NT2/D1 (cell line): ENCODE results near the gene PLA2G5.

ENCODE experiments used
- DNase-seq: peaks from one replicate; pipeline ENCODE4 v3.0.0-alpha.2; 2011; ENCODE audit warnings: low read depth, low spot score
- H3K27me3 ChIP-seq: 2 replicates; pipeline ENCODE4 v1.6.0; 2011; ENCODE audit warnings: mild to moderate bottlenecking; ENCODE audit not compliant: insufficient read length, insufficient read depth
- H3K36me3 ChIP-seq: 2 replicates; pipeline ENCODE4 v1.6.1; 2011; ENCODE audit warnings: mild to moderate bottlenecking, low read length, mixed read lengths; ENCODE audit not compliant: insufficient read depth, insufficient read length
- H3K4me1 ChIP-seq: 2 replicates; pipeline ENCODE4 v1.5.1; 2011; ENCODE audit not compliant: insufficient read depth, insufficient read length
- H3K4me3 ChIP-seq: 2 replicates; pipeline ENCODE4 v1.5.1; 2011; ENCODE audit warnings: low read depth; ENCODE audit not compliant: insufficient read length
- H3K9ac ChIP-seq: 2 replicates; pipeline ENCODE4 v1.6.0; 2011; ENCODE audit warnings: low read depth; ENCODE audit not compliant: insufficient read length
- H3K9me3 ChIP-seq: 2 replicates; pipeline ENCODE4 v1.5.1; 2011; ENCODE audit warnings: mild to moderate bottlenecking, low read length; ENCODE audit not compliant: insufficient read depth
- SUZ12 ChIP-seq: IDR thresholded peaks from 2 replicates; pipeline ENCODE4 v1.6.1; 2011; ENCODE audit not compliant: insufficient read length, insufficient read depth; ENCODE audit errors: extremely low read depth
- YY1 ChIP-seq: IDR thresholded peaks from 2 replicates; pipeline ENCODE4 v1.6.1; 2011; ENCODE audit not compliant: insufficient read length, insufficient read depth
- ZNF274 ChIP-seq: IDR thresholded peaks from 2 replicates; pipeline ENCODE4 v1.6.1; 2011; ENCODE audit warnings: mild to moderate bottlenecking, low read depth, low read length

Gene PLA2G5

GRCh38 chr1:20138961-20139550 is 69.1 kb downstream of the PLA2G5 start, which contains the start of gene PLA2G2F:
TSS of gene PLA2G2F (plus strand) at chr1:20139323. CDS start at chr1:20139428, 105 bp downstream.
- Histone ChIP-seq H3K4me1 (no peaks in the 10 kb centered on the region), H3K9ac (no peak within 1 kb of the TSS), H3K36me3 (no peaks in the 10 kb centered on the region), H3K4me3 (no peak within 1 kb of the TSS), H3K27me3 (no peaks in the 10 kb centered on the region), H3K9me3 (peaks cover 10% of the 10 kb centered on the region; the same call in 1 of the 2 replicates)
- TF ChIP-seq ZNF274 (no peak), YY1 (no peak), SUZ12 (no peak)
- no peak for DNase-seq

- TF ChIP-seq SUZ12: no peak
- no peak for TF ChIP-seq YY1
- TF ChIP-seq ZNF274: no peak
- H3K4me3 ChIP-seq: no peak overlapping the region
Measured at GRCh38 chr1:20139776-20140612, 70.0 kb downstream of the PLA2G5 start.

GRCh38 chr1:20141001-20141400 is 71.0 kb downstream of the PLA2G5 start:
- no peak for DNase-seq
- Histone ChIP-seq H3K9ac (no peak overlapping the region), H3K4me1 (no peaks in the 10 kb centered on the region), H3K9me3 (peaks cover 10% of the 10 kb centered on the region; the same call in 1 of the 2 replicates), H3K36me3 (no peaks in the 10 kb centered on the region), H3K27me3 (no peaks in the 10 kb centered on the region), H3K4me3 (no peak overlapping the region)
- TF ChIP-seq ZNF274: no peak
- no peak for TF ChIP-seq SUZ12
- TF ChIP-seq YY1: no peak

More at GRCh38 chr1:20139776-20140612, 70.0 kb downstream of the PLA2G5 start:
- H3K9ac ChIP-seq: no peak overlapping the region
- H3K4me1 ChIP-seq: no peaks in the 10 kb centered on the region
- H3K27me3 ChIP-seq: no peaks in the 10 kb centered on the region
- peaks cover 10% of the 10 kb centered on the region; the same call in 1 of the 2 replicates for H3K9me3 ChIP-seq
- no peaks in the 10 kb centered on the region for H3K36me3 ChIP-seq
- no peak for DNase-seq

- TF ChIP-seq YY1 (no peak), ZNF274 (no peak), SUZ12 (no peak)
- DNase-seq: no peak
- Histone ChIP-seq H3K4me1 (no peaks in the 10 kb centered on the region), H3K36me3 (no peaks in the 10 kb centered on the region), H3K9ac (no peak overlapping the region), H3K4me3 (no peak overlapping the region), H3K9me3 (peaks cover 10% of the 10 kb centered on the region; the same call in 1 of the 2 replicates), H3K27me3 (no peaks in the 10 kb centered on the region)
Measured at GRCh38 chr1:20141466-20141865, 71.5 kb downstream of the PLA2G5 start.
